ENCODE measurements around the gene ERBB2. TPM values are rescaled to one million over a fixed set of nuclear protein-coding genes. Genes with fewer than 3 reads are reported as not detected.
"Not testable (repeated sequence)": the region's sequence is repeated elsewhere in the genome, so short reads cannot be mapped to it uniquely, and the experiment has no call there.

The ERBB2 gene
- total RNA-seq, 3 donors from 2014 or later: 13.1 to 118 (median 59.0) TPM

GRCh38 chr17:39706383-39706782 is 6.5 kb downstream of the ERBB2 start:
- Histone ChIP-seq H3K4me1 (peaks cover 4 to 49% of the 10 kb centered on the region in 2 donors), H3K36me3 (peaks cover 5% of the 10 kb centered on the region), H3K27me3 (no peaks in the 10 kb centered on the region), H3K9me3 (no peaks in the 10 kb centered on the region), H3K27ac (peak overlapping the region; percentile 93 to 98), H3K4me3 (peak overlapping the region in 2 of 3 donors; percentile 15 to 54)
- no peak for DNase-seq (ENCODE audit: low spot score in 2 of 2)
- intact Hi-C loops (cut with DNase I; ENCODE audit: low total_unique reads): no loop called here
- TF ChIP-seq CTCF (IDR thresholded peaks at IDR 0.05) (no peak), POLR2A (IDR thresholded peaks at IDR 0.05) (no peak)

GRCh38 chr17:39706921-39707337 is 7.1 kb downstream of the ERBB2 start:
- Histone ChIP-seq H3K9me3 (no peaks in the 10 kb centered on the region), H3K4me3 (peak overlapping the region in 1 of 3 donors; percentile 15), H3K36me3 (peaks cover 5% of the 10 kb centered on the region), H3K4me1 (peaks cover 4 to 43% of the 10 kb centered on the region in 2 donors), H3K27ac (peak overlapping the region; percentile 93 to 98), H3K27me3 (no peaks in the 10 kb centered on the region)
- intact Hi-C loops (cut with DNase I; ENCODE audit: low total_unique reads): no loop called here
- TF ChIP-seq POLR2AphosphoS5 (IDR thresholded peaks at IDR 0.05) (no peak), CTCF (IDR thresholded peaks at IDR 0.05) (no peak), POLR2A (IDR thresholded peaks at IDR 0.05) (no peak)
- no peak for DNase-seq (ENCODE audit: low spot score in 2 of 2)

- H3K27ac ChIP-seq: peak overlapping the region in 1 of 2 donors; percentile 98
- intact Hi-C loops (cut with DNase I; ENCODE audit: low total_unique reads): no loop called here
- peaks cover 5% of the 10 kb centered on the region for H3K36me3 ChIP-seq
- DNase-seq (ENCODE audit: low spot score in 2 of 2): no peak
- H3K9me3 ChIP-seq: no peaks in the 10 kb centered on the region
- no peaks in the 10 kb centered on the region for H3K27me3 ChIP-seq
- H3K4me3 ChIP-seq: no peak overlapping the region
- peaks cover 4 to 33% of the 10 kb centered on the region in 2 donors for H3K4me1 ChIP-seq
- TF ChIP-seq CTCF (IDR thresholded peaks at IDR 0.05): no peak
- no peak for TF ChIP-seq POLR2AphosphoS5 (IDR thresholded peaks at IDR 0.05)
- TF ChIP-seq POLR2A (IDR thresholded peaks at IDR 0.05): no peak
Measured at GRCh38 chr17:39709319-39709997, 9.6 kb downstream of the ERBB2 start.

- peaks cover 5% of the 10 kb centered on the region for H3K36me3 ChIP-seq
- DNase-seq (ENCODE audit: low spot score in 2 of 2): no peak
- H3K4me3 ChIP-seq: no peak overlapping the region
- H3K27ac ChIP-seq: peak overlapping the region in 1 of 2 donors; percentile 98
- no peaks in the 10 kb centered on the region for H3K9me3 ChIP-seq
- H3K27me3 ChIP-seq: no peaks in the 10 kb centered on the region
- H3K4me1 ChIP-seq: peaks cover under 1 to 25% of the 10 kb centered on the region in 2 donors
- TF ChIP-seq CTCF (IDR thresholded peaks at IDR 0.05): no peak
- no peak for TF ChIP-seq POLR2A (IDR thresholded peaks at IDR 0.05)
- no peak for TF ChIP-seq POLR2AphosphoS5 (IDR thresholded peaks at IDR 0.05)
- intact Hi-C loops (cut with DNase I; ENCODE audit: low total_unique reads): no loop called here
Measured at GRCh38 chr17:39709998-39710964, 10.4 kb downstream of the ERBB2 start.

- H3K27me3 ChIP-seq; H3K36me3 ChIP-seq; H3K27ac ChIP-seq; H3K9me3 ChIP-seq; H3K4me3 ChIP-seq; intact Hi-C loops (cut with DNase I; ENCODE audit: low total_unique reads); DNase-seq (ENCODE audit: low spot score in 2 of 2): not testable (repeated sequence)
- peaks cover 0 to 21% of the 10 kb centered on the region in 2 donors for H3K4me1 ChIP-seq
Measured at GRCh38 chr17:39711071-39711470, 11.2 kb downstream of the ERBB2 start.
